H7 (cell line): ENCODE data around the gene NFATC1. TPM values are rescaled to one million over a fixed set of nuclear protein-coding genes. Genes with fewer than 3 reads are reported as not detected.

ENCODE experiments used
- DNase-seq: peaks from one replicate; pipeline ENCODE4 v3.0.0; 2012
- H3K27me3 ChIP-seq: 2 replicates; pipeline ENCODE4 v1.6.0; 2011; ENCODE audit warnings: mild to moderate bottlenecking, low read length; ENCODE audit not compliant: control insufficient read depth, insufficient read depth
- H3K36me3 ChIP-seq: replicated peaks from 2 replicates; pipeline ENCODE4 v1.5.1; 2011; ENCODE audit warnings: low read length; ENCODE audit not compliant: control insufficient read depth, insufficient read depth
- H3K4me3 ChIP-seq: 2 replicates; pipeline ENCODE4 v1.5.1; 2011; ENCODE audit warnings: low read depth, mild to moderate bottlenecking, control low read depth, low read length, moderate library complexity; ENCODE audit not compliant: insufficient read depth
- total RNA-seq: library from RNA; depleted of rRNA; stranded (reverse); fragments of >200 nt; shearing (Covaris generic); gene quantifications from 2 replicates; pipeline ENCODE4 v1.2.3, GENCODE V29; 2014

The NFATC1 gene
- total RNA-seq, 1 experiment from 2014 or later, result 14.5 TPM

GRCh38 chr18:79529296-79529695, 133.6 kb downstream of the NFATC1 start:
- Histone ChIP-seq H3K27me3 (no peaks in the 10 kb centered on the region), H3K4me3 (no peak overlapping the region), H3K36me3 (no peaks in the 10 kb centered on the region)
- no peak for DNase-seq

GRCh38 chr18:79529991-79530390, 134.3 kb downstream of the NFATC1 start:
- no peaks in the 10 kb centered on the region for H3K27me3 ChIP-seq
- no peak overlapping the region for H3K4me3 ChIP-seq
- H3K36me3 ChIP-seq, result no peaks in the 10 kb centered on the region
- DNase-seq, result no peak

- Histone ChIP-seq H3K4me3 (no peak overlapping the region), H3K36me3 (no peaks in the 10 kb centered on the region), H3K27me3 (no peaks in the 10 kb centered on the region)
- DNase-seq, result no peak
These were observed 135.1 kb downstream of the NFATC1 start for GRCh38 chr18:79530821-79531220.

- Histone ChIP-seq H3K36me3 (no peaks in the 10 kb centered on the region), H3K27me3 (no peaks in the 10 kb centered on the region), H3K4me3 (no peak overlapping the region)
- DNase-seq, result no peak
These were observed 135.7 kb downstream of the NFATC1 start for GRCh38 chr18:79531386-79531785.

GRCh38 chr18:79531926-79532312, 136.2 kb downstream of the NFATC1 start:
- no peak for DNase-seq
- no peaks in the 10 kb centered on the region for H3K27me3 ChIP-seq
- H3K4me3 ChIP-seq, result no peak overlapping the region
- no peaks in the 10 kb centered on the region for H3K36me3 ChIP-seq

GRCh38 chr18:79532313-79533007, 136.7 kb downstream of the NFATC1 start:
- Histone ChIP-seq H3K4me3 (no peak overlapping the region), H3K36me3 (no peaks in the 10 kb centered on the region), H3K27me3 (no peaks in the 10 kb centered on the region)
- DNase-seq, result no peak

GRCh38 chr18:79533146-79533545, 137.4 kb downstream of the NFATC1 start:
- no peaks in the 10 kb centered on the region for H3K36me3 ChIP-seq
- no peaks in the 10 kb centered on the region for H3K27me3 ChIP-seq
- no peak for DNase-seq
- no peak overlapping the region for H3K4me3 ChIP-seq

- no peak overlapping the region for H3K4me3 ChIP-seq
- H3K27me3 ChIP-seq, result no peaks in the 10 kb centered on the region
- no peak for DNase-seq
- H3K36me3 ChIP-seq, result no peaks in the 10 kb centered on the region
These were observed 137.9 kb downstream of the NFATC1 start for GRCh38 chr18:79533591-79533990.

- no peak for DNase-seq
- Histone ChIP-seq H3K36me3 (no peaks in the 10 kb centered on the region), H3K27me3 (no peaks in the 10 kb centered on the region), H3K4me3 (no peak overlapping the region)
These were observed 138.6 kb downstream of the NFATC1 start for GRCh38 chr18:79534356-79534755.

- Histone ChIP-seq H3K27me3 (no peaks in the 10 kb centered on the region), H3K36me3 (no peaks in the 10 kb centered on the region), H3K4me3 (no peak overlapping the region)
- DNase-seq, result no peak
These were observed 142.0 kb downstream of the NFATC1 start for GRCh38 chr18:79537758-79538157.

GRCh38 chr18:79538635-79539034, 142.9 kb downstream of the NFATC1 start:
- no peak for DNase-seq
- Histone ChIP-seq H3K27me3 (no peaks in the 10 kb centered on the region), H3K36me3 (no peaks in the 10 kb centered on the region), H3K4me3 (no peak overlapping the region)

GRCh38 chr18:79540161-79540903, 144.6 kb downstream of the NFATC1 start:
- Histone ChIP-seq H3K36me3 (no peaks in the 10 kb centered on the region), H3K4me3 (no peak overlapping the region), H3K27me3 (no peaks in the 10 kb centered on the region)
- DNase-seq, result no peak

- DNase-seq, result no peak
- Histone ChIP-seq H3K4me3 (no peak overlapping the region), H3K27me3 (no peaks in the 10 kb centered on the region), H3K36me3 (no peaks in the 10 kb centered on the region)
These were observed 145.2 kb downstream of the NFATC1 start for GRCh38 chr18:79540904-79541282.

GRCh38 chr18:79542213-79542612, 146.5 kb downstream of the NFATC1 start:
- DNase-seq, result no peak
- no peaks in the 10 kb centered on the region for H3K27me3 ChIP-seq
- H3K36me3 ChIP-seq, result no peaks in the 10 kb centered on the region
- H3K4me3 ChIP-seq, result no peak overlapping the region

- Histone ChIP-seq H3K27me3 (no peaks in the 10 kb centered on the region), H3K4me3 (no peak overlapping the region), H3K36me3 (no peaks in the 10 kb centered on the region)
- no peak for DNase-seq
These were observed 147.4 kb downstream of the NFATC1 start for GRCh38 chr18:79542876-79543750.
